GM23338 (cell line): ENCODE results near the gene CAMTA1. TPM values are rescaled to one million over a fixed set of nuclear protein-coding genes. Genes with fewer than 3 reads are reported as not detected.

ENCODE experiments used
- ATAC-seq: fragments of 200-7000 bp; cut with Tn5 transposase; 3 replicates; pipeline ENCODE4 v1.9.1; 2020
- DNase-seq: peaks from one replicate; pipeline ENCODE4 v3.0.0-alpha.2; 2015; ENCODE audit warnings: low spot score
- H2AFZ ChIP-seq: fragments of 200-600 bp; sonication (generic); 2 replicates; pipeline ENCODE4 v1.8.0; 2016; ENCODE audit warnings: antibody characterized with exemption, mild to moderate bottlenecking, moderate library complexity
- H3F3A ChIP-seq: fragments of 200-600 bp; sonication (generic); replicated peaks from 2 replicates; pipeline ENCODE4 v1.8.0; 2017; ENCODE audit warnings: antibody characterized with exemption, mixed run types, low read depth
- H3K27ac ChIP-seq: fragments of 200-600 bp; sonication (generic); 2 replicates; pipeline ENCODE4 v1.6.1; 2016; ENCODE audit warnings: low read depth
- H3K27me3 ChIP-seq: fragments of 200-600 bp; sonication (generic); 2 replicates; pipeline ENCODE4 v1.8.0; 2016; ENCODE audit warnings: mild to moderate bottlenecking, mixed run types, moderate library complexity; ENCODE audit not compliant: insufficient read depth
- H3K36me3 ChIP-seq: fragments of 200-600 bp; sonication (generic); 2 replicates; pipeline ENCODE4 v1.8.0; 2016; ENCODE audit warnings: mild to moderate bottlenecking; ENCODE audit not compliant: insufficient read depth
- H3K4me1 ChIP-seq: fragments of 200-600 bp; sonication (generic); 2 replicates; pipeline ENCODE4 v1.8.0; 2016; ENCODE audit warnings: mild to moderate bottlenecking, moderate library complexity; ENCODE audit not compliant: insufficient read depth
- H3K4me2 ChIP-seq: fragments of 200-600 bp; sonication (generic); 2 replicates; pipeline ENCODE4 v1.7.1; 2017; ENCODE audit warnings: mixed run types
- H3K4me3 ChIP-seq: fragments of 200-600 bp; sonication (generic); 2 replicates; pipeline ENCODE4 v1.6.1; 2016; ENCODE audit warnings: mixed run types
- H3K79me2 ChIP-seq: fragments of 200-600 bp; sonication (generic); replicated peaks from 2 replicates; pipeline ENCODE4 v1.8.0; 2017; ENCODE audit warnings: mild to moderate bottlenecking; ENCODE audit not compliant: insufficient read depth
- H3K9me2 ChIP-seq: fragments of 200-600 bp; sonication (generic); 2 replicates; pipeline ENCODE4 v1.8.0; 2017; ENCODE audit not compliant: insufficient read depth
- H4K20me1 ChIP-seq: fragments of 200-600 bp; sonication (generic); replicated peaks from 2 replicates; pipeline ENCODE4 v1.8.0; 2017; ENCODE audit warnings: mild to moderate bottlenecking; ENCODE audit not compliant: insufficient read depth
- H3K27ac Mint-ChIP-seq: 2 replicates; pipeline ENCODE4 v1.8.0; 2020; ENCODE audit warnings: inconsistent platforms, mild to moderate bottlenecking, moderate library complexity, mixed read lengths
- H3K27me3 Mint-ChIP-seq: 3 replicates; pipeline ENCODE4 v1.8.0; 2022; ENCODE audit warnings: low read depth, mild to moderate bottlenecking, moderate library complexity, mixed read lengths, inconsistent platforms; ENCODE audit not compliant: insufficient read depth, poor library complexity
- H3K36me3 Mint-ChIP-seq: 3 replicates; pipeline ENCODE4 v1.8.0; 2021; ENCODE audit warnings: low read depth, mild to moderate bottlenecking, inconsistent platforms, moderate library complexity, mixed read lengths
- H3K4me1 Mint-ChIP-seq: 3 replicates; pipeline ENCODE4 v1.8.0; 2020; ENCODE audit warnings: mild to moderate bottlenecking, inconsistent platforms, mixed read lengths
- H3K4me3 Mint-ChIP-seq: 3 replicates; pipeline ENCODE4 v1.8.0; 2021; ENCODE audit warnings: moderate library complexity, mild to moderate bottlenecking, inconsistent platforms, mixed read lengths
- H3K9me3 Mint-ChIP-seq: 3 replicates; pipeline ENCODE4 v1.8.0; 2020; ENCODE audit warnings: moderate library complexity, mild to moderate bottlenecking, inconsistent platforms, mixed read lengths
- JUNB ChIP-seq: IDR thresholded peaks from one replicate; pipeline ENCODE4 v1.6.1; 2016; ENCODE audit warnings: antibody characterized with exemption; ENCODE audit not compliant: unreplicated experiment
- POLR2AphosphoS5 ChIP-seq: IDR thresholded peaks from 2 replicates; pipeline ENCODE4 v1.6.1; 2016; ENCODE audit warnings: antibody characterized with exemption, low read depth
- STAT1 ChIP-seq: IDR thresholded peaks from one replicate; pipeline ENCODE4 v1.6.1; 2016; ENCODE audit warnings: antibody characterized with exemption; ENCODE audit not compliant: unreplicated experiment
- ZNF331 ChIP-seq: fragments of 250-450 bp; sonication (Bioruptor Pico); IDR thresholded peaks from 2 replicates; pipeline ENCODE4 v1.5.0; 2020; ENCODE audit warnings: low read depth, mild to moderate bottlenecking, moderate library complexity
- ZNF462 ChIP-seq: fragments of 250-450 bp; sonication (Bioruptor Pico); IDR thresholded peaks from 2 replicates; pipeline ENCODE4 v1.5.0; 2020; ENCODE audit warnings: mild to moderate bottlenecking, moderate library complexity
- polyA plus RNA-seq: library from polyadenylated mRNA; unstranded; fragments of >200 nt; fragmentation: Nextera tagmentation; extraction: Ambion mirVana; gene quantifications from 2 replicates; pipeline ENCODE4 v1.2.1, GENCODE V29; 2016
- total RNA-seq: library from RNA; depleted of rRNA; stranded (reverse); fragments of >200 nt; shearing (Covaris generic); gene quantifications from 2 replicates; pipeline ENCODE4 v1.2.3, GENCODE V29; 2014
- TF ChIP-seq, protein P1 (sequence below), 2 experiments: fragments of 200-600 bp in 1 of 2; sonication (generic) in 1 of 2; conservative IDR thresholded peaks; 2 replicates each; pipeline versions ENCODE4 v1.5.1 to v1.6.1; 2016 to 2017; ENCODE audit warnings: antibody characterized with exemption in 2 of 2, low read depth in 2 of 2, mild to moderate bottlenecking in 2 of 2, moderate library complexity in 1 of 2

CAMTA1 gene
- total and polyA plus RNA-seq, 2 experiments from 2014 or later = 115 to 519 TPM

DNA sequence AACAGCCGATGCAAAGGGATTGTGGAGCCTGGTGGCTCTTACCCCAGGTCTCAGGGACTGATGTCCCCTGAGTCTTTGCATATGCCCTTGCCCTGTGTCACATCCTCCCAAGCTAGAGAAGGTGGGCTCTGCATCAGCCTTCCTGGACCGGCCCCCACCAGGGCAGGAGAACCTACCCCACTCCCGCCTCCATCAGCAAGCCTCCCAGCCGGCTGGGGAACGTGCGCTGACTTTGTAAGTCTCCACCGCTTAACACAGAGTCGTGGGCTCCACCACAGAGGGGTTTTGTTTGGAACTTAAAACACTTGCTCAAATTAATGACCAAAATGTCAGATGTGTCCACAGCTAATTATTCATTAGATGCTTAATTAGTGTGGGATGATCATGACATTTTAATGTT, 730.6 kb downstream of the CAMTA1 start:
- Histone ChIP-seq H4K20me1 (no peaks in the 10 kb centered on the region), H3F3A (no peaks in the 10 kb centered on the region), H3K4me1 (no peaks in the 10 kb centered on the region), H3K27me3 (no peaks in the 10 kb centered on the region), H3K4me3 (no peak overlapping the region), H2AFZ (peak overlapping the region; percentile 43; the same call in 1 of the 2 replicates), H3K9me2 (no peaks in the 10 kb centered on the region), H3K36me3 (no peaks in the 10 kb centered on the region), H3K4me2 (no peak overlapping the region), H3K79me2 (no peaks in the 10 kb centered on the region), H3K27ac (no peak overlapping the region)
- no peak overlapping the region for H3K4me3 Mint-ChIP-seq
- no peak for TF ChIP-seq STAT1
- TF ChIP-seq, protein P1, sequence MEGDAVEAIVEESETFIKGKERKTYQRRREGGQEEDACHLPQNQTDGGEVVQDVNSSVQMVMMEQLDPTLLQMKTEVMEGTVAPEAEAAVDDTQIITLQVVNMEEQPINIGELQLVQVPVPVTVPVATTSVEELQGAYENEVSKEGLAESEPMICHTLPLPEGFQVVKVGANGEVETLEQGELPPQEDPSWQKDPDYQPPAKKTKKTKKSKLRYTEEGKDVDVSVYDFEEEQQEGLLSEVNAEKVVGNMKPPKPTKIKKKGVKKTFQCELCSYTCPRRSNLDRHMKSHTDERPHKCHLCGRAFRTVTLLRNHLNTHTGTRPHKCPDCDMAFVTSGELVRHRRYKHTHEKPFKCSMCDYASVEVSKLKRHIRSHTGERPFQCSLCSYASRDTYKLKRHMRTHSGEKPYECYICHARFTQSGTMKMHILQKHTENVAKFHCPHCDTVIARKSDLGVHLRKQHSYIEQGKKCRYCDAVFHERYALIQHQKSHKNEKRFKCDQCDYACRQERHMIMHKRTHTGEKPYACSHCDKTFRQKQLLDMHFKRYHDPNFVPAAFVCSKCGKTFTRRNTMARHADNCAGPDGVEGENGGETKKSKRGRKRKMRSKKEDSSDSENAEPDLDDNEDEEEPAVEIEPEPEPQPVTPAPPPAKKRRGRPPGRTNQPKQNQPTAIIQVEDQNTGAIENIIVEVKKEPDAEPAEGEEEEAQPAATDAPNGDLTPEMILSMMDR (conservative IDR thresholded peaks at IDR 0.05; ENCODE audit: low read depth in 2 of 2) = no peak
- TF ChIP-seq JUNB = no peak
- no peak for TF ChIP-seq POLR2AphosphoS5
- no peak for TF ChIP-seq ZNF462 (CRISPR knock-in tag)
- no peak for TF ChIP-seq ZNF331 (CRISPR knock-in tag)
- H3K4me1 Mint-ChIP-seq = peaks cover 2% of the 10 kb centered on the region
- peaks cover 10% of the 10 kb centered on the region for H3K27me3 Mint-ChIP-seq
- H3K9me3 Mint-ChIP-seq = peaks cover 11% of the 10 kb centered on the region
- ATAC-seq (peak; percentile 15; the same call in 1 of the 3 replicates), DNase-seq (no peak)
- peaks cover 3% of the 10 kb centered on the region; the same call in 2 of the 3 replicates for H3K36me3 Mint-ChIP-seq
- H3K27ac Mint-ChIP-seq = no peak overlapping the region
